SKM-1 treated with dmso at 0.1 percent for 144 hours (cell line): ENCODE data around the gene FBXO41.
"Not testable (repeated sequence)": the region's sequence is repeated elsewhere in the genome, so short reads cannot be mapped to it uniquely, and the experiment has no call there.

Source experiments
- DNase-seq: peaks from one replicate; lab custom pipeline; 2025; ENCODE audit not compliant: unreplicated experiment; lab: John Stamatoyannopoulos, UW

FBXO41 gene

DNA sequence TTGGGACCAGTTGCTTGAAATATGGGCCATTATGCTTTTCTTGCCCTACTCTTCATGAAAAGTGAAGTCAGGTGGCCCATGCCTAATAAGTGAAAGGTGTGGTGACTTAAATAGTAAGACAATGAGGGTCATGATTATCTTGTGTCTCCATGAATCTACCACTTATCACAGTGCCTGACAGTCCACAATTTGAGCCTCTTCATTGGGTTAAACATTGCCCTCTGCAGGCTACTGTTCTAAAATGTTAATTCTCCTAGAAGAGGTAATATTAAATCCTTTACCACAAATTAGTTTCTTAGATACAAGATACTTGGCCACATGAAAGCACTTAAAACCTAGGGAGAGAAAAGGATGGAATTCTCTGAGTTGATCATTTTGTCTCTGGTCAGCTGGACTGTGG, 5.0 kb upstream of the FBXO41 start:
- no peak for DNase-seq

DNA sequence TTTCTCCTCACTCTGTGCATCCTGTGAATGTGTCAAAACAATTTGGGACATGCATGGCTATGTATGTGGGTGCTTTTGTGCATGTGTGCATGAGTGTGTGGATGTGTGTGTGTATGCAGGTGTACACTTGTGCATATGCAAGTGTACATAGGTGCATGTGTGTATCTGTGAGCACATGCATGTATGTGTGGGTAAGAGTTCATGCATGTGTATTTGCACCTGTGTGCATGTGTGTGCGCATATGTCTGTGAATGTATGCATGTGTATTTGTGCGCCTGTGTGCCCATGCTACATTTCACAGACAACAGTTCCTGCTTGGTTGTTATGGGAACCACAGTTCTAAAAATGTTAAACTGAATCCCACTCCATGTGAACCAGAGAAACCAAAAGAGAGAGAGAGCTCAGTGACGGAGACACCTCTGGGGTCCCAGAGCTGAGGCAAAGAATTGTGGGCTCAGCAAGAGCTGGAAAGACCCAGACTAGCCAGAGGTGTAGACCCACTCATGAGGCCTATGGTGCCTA, 1.9 kb upstream of the FBXO41 start:
- no peak for DNase-seq

DNA sequence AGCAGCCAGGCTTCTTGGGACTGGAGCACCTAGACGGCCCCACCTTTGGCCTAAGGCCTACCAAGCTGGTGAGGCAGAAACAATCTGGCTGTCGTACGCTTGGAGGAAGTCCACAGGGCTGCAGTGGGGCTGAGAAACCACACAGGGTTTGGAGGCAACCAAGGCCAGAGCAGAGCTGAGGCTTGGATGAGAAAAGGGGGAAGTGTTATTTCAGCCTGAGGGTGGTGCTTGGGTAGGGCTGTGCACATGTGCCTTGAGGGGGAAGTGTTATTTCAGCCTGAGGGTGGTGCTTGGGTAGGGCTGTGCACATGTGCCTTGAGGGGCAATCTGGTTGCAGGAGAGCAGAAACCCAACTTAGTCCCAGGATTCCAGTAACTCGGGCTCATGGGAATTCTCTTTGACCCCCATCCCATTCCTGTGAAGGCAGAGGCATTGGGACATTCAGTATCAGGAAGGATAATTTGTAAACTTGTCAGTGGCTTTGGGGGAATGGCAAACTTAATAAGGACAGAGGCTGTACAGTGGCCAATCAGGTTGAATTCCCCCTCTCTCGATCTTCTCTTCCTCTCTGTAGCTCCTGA, 971 bp upstream of the FBXO41 start:
- peak; percentile 93 for DNase-seq

DNA sequence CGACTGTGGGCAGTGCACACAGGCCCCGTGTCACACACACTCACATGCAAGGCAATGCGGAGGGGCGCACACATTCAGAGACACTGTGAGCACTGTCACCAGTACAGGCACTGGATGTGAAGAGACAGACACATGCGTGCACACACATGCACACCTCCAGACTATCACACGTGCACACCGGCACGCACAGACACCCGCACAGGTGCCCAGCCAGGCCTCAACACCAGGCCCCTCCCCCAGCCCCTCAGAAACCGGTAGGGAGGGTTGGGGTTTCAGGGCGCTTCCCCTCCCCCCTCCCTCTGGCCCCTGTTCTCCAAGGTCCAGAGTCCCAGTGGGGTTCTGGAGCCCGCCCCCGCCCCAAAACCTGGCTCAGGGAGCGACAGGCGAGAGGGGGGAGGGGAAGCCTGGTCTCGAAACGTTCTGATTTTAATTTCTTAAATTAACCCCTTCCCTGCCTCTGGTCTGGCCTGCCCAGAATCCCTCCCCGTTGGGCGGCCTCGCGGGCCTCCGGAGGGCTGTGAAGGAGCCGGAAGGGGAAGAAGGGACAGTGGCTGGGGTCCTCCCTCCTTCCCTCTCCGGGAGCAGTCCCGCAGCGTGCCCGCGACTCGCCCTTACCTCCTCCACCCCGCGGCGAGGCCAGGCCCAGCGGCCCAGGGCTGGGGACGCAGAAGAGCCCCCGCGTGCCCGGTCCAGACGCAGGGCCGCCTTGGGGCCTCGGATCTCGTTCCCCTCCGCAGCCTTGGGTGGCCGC, 558 bp downstream of the FBXO41 start:
- peak; percentile 26 for DNase-seq

DNA sequence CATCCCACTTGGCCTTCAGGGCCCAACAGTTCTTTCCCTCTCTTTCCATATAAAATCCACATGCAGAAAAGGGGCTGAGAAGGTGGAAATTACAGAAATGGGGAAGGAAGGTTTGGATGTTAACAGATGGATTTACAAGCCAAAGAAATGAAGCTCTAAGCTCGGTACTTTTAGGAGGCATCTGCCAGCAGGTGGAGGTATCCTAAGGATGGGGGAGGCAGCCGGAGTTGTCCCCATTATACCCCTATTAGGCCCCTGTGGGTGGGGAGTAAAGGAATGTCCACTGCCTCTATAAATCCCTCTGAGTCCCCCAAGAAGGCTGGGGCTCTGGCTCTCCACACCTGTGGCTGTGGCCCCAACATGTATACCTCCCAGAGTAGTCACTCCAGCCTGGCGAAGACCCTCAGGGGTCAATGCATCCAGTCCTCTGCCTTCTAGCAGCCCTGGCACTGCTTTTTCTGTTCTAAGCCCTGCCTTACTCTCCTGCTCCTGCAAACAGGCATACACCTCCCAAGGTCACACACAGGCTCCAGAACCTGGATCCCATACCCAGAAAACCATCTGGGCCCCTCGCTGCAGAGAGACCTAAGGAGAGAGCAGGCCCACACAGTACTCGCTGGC, 1.2 kb downstream of the FBXO41 start:
- no peak for DNase-seq

DNA sequence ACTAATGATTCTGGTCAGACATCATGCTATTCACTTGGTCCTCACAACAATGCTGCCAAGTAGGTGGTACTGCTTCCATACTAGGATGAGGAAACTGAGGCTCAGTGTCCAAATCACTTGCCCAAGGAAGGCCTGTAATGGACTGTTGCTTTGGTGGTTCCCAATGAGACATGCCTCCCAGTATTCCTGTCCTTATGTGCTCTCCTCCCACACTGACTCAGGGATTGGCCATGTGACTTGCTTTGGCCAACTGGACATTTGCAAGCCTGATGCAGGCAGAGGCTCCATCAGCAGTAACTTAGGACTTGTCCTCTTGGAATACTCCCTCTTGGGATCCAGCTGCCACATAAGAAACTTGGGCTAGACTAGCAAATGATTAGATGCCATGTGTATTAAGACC, 3.0 kb downstream of the FBXO41 start:
- no peak for DNase-seq

DNA sequence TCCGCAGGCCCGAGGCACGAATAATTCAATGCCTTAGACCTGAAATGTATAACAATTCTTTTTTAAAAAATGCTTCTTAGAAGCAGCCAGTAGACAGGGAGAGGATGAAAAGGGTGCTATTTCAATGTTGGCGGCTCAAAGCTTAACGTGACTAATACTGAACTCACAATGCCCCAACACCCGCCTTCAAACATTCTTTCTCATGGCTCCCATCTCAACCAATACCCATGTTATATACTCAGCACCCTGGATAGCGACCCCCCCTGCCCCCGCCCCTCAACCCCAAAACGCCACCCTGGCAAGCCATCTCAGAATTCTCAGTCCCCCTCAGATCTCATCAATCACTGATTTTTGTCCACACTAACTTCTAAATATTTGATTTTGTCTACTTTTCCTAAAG, 4.4 kb downstream of the FBXO41 start:
- DNase-seq = no peak

DNA sequence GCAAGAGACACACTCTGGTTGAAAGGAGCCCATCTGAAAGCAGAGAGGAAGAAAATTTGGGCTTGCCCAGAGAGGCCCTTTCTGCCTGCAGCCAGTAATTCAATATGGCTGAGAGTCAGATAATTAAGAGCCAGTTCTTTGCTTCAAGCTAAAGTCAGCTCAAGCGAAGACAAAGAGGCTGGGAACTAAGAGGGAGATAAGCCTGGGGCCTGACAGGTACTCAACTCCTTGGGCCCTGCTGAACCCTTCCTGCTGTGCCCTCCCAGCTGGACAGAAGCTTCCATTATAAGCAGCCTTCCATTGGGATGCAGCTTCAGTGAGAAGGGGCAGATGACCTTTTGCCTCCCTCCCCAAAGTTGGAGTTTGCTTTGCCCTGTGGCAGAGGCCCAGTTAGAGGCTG, 12.0 kb downstream of the FBXO41 start:
- no peak for DNase-seq

DNA sequence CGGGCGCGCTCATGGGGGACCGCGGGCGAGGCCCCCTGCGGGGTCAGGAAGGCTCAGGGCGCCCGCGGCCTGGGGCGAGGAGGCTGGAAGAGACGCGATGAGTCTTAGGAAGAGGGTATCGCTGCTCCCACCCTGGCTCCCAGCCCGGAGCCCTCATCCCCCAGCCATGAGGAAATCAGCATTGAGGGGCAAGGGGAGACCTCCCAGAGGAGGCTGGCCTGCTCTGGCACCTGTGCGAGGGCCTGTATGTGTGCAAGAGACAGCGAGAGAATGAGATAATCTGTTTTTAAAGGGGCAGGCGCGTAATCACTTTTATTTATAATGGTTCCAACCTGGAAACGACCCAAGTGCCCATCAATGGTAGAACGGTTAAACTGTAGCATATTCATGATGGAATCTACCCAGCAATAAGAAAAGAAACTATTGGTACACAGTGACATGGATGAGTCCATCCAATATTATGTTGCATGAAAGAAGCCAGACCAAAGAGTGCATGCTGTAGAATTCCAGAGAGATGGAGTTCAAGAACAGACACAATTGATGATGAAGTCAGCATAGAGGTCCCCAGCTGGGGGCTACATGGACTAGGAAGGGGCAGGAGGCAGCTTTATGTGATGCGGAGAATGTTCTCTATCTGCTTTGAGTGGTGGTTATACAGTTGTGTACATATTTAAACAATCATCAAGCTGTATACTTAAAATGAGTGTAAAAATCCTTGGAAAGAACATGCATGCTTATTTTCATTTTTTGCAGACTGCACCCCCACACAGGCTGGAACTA, 14.4 kb downstream of the FBXO41 start:
- no peak for DNase-seq

DNA sequence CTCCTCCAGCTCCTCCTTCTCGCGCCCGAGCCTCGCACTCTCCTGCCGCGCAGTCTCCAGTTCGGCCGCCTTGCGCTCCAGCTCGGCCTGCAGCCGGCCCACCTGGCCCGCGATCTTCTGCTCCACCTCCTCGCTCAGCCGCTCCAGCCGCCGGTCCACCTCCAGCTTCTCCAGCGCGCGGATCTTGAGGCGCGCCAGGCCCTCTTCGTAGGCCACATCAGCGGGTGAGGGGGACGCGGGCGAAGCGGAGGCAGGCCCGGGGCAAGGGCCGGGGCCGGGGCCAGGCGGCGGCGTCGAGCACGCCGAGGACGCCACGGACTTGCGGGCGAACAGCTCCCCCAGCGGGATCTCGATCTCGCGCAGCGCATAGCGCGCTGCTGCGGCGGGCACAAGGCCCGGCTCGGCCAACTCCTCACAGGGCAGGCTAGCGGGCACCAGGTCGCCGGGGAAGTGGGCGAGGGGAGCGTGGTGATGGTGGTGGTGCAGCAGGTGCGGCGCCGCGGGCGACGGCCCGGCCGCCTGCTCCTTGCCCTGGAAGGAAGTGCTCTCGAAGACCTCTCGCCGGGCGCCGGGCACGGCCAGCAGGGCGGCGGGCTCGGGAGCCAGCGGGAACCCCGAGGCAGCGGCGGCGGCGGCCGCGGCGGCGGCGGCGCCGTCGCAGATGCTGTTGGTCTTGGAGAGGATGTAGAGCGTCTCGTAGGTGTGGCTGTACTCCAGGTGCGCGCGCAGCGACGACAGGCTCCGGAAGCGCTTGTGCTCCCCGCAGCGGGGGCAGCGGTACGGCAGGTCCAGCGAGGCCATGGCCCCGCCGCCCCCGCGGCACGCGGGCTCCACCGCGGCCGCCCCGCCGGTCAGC, 15.2 kb downstream of the FBXO41 start:
- DNase-seq = no peak

DNA sequence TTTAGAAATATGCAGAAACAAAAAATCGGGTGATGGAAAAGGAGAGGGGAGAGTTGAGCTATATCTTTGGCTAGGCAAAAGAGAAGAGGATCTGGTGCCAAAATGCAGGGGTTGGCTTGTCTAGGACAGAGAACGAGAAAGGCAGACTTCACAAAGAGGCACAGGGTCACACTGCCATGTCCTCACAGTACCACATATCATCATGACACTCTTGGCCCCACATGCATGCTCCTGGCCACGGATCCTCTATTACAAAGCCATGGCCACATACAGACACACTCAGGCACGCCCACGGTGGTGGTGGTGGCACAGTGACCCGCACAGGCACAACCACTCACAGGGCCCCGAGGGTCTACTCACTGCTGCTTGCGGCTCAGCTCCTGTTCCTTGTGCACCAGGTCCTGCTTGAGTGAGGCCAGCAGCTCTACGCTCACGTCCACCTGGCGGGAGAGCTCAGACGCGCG, 15.9 kb downstream of the FBXO41 start:
- no peak for DNase-seq

DNA sequence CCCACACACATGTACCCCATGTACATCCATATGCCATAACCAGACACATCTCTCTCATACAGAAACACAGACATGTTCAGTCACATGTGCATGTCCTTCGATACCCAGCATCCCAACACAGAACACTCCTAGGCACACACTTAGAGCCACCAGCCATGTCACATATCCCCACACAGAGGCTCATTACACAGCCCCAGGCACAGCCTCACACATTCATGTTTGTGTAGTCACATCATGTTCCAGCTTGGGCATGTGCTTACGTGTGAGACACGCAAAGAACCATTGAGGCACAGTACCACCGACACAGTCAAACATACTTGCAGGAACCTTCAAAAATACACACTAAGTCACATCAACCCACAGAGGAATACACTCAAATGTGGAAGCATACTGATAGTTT, 17.3 kb downstream of the FBXO41 start:
- DNase-seq = no peak

DNA sequence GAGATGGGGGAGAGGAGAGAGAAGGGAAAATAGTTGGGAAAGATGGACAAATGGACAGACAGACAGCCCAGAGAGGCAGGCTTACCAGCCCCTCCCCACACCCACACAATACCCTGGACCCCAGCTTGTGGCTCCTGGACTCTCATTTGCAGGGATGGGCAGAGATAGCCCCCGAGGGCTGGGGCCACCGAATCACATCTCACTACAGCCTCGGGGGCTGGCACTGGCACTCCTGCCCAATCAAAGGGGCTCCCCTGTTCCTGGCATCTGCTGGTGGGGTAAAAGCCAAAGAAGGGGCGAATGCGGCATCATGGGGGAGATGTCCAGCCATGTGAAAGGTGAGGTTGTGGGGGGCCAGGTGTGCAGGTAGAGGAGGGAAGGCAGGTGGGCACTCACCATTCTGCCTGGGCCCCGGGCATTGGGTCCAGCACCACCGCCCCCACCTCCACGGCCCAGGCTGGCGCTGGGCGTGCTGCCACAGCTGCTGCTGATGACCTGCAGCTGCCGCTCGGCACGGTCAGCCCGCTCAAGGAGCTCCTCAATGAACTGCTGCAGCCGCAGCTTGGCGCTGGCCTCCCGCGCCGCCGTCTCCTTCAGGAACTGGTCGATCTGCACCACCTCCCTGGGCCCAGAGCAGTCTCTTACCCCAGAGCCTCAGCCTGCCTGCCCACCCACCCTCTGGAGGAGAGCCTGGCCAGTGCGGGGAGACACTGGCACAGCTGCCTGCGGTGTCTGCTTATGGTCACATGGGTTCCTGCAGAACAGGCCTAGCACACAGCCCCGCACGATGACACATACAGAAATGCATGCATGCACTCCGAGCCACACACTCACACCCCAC, 18.0 kb downstream of the FBXO41 start:
- no peak for DNase-seq

DNA sequence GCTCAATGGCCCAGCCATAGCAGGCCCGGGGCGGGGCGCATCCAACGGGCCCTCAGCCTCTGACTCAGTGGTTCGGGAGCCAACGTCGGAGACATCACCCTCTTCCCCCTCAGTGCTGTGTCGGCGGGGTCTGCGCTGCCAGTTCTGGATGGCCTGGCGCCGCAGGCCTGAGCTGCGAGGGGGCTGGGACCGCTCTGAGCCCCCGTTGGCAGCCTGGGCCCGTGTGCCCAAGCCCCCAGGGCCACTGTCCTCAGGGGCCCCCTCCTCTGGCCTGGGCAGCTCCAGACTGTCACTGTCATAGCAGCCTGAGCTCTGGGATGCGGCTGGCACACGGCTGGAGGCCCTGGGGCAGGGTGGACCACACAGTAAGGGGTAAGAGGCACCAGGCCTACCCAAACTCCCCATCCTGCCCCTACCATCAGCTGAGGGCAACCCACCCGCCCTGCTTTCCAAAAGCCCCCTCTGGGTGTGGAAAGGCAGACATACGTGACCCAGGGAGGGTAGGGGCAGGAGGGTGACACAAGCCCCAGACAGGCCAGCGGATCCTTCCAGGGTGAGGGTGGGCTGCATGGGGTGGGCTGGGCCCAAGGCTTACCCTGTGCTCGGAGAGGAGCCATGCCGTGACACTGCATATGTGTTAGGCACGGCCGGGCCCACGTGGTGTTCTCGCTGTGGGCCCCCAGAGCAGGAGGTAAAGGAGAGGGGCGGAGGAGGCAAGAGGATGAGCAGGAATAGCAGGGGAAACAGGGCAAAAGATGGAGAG, 18.8 kb downstream of the FBXO41 start:
- DNase-seq = no peak

DNA sequence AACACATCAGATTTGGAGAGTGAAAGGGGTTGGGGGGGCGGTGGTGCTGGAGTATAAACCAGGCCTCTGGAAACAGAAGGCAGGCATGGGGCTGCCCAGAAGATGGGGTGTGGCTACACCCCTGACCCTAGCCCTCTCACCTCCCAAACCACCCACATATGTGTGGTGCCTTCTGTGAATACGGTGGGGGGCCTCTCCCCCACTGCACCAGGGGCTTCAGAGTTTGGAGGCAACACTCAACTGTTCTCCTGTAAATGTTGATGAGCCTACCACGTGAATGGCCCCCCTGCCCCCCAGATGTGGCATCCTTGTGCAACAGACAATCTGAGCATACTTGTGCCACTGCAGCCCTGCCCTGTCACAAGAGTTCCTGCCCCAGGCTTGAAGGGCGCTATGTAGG, 19.5 kb downstream of the FBXO41 start:
- DNase-seq = no peak

DNA sequence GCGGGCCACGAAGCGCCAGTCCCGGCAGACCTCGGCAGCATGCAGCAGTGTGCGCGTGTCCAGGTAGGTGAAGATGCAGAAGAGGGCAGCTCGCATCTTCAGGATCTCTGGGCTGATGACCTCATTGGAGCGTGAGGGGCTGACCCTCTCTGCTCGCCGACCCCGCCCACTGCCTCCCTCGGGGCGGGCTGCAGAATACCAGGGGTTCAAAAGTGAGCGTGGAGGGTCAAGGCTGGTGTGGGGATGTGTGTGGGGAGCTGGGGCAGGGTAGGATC, 20.0 kb downstream of the FBXO41 start:
- DNase-seq = no peak

DNA sequence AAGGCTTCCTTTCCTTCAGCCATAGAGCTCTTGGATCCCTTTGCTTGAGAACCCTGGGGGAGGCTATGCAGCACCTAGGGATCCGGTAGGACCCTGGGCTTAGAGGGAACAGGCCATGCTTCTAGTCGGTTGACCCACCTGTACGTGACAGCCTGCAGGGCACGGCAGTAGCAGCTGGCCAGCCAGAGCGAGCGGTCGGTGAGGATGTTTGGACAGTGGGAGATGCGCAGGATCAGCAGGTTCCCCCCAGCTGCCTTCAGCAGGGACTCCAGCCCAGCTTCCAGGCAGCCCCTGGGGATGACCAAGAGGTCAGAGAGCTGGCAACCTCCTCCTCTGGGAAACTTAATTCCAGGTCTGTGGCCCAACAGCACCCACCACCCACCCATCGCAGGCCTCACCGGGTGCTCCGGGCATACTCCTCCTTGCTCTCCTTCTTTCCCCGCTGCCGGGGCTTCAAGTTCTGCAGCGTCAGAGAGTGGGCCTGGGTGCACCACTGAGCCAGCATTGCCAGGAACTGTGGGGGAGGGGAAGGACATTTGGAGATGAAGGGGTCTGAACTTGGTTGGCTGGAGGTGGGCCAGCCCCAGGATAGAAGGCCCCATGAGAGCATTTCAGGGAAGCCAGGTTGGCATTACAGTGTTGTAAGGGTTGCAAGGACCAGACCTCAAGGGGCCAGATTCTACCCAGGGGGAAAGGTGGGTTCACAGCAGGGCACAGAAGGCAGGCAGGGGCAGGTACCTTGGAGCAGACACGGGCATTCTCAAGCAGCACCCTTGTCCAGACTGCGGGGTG, 20.5 kb downstream of the FBXO41 start:
- DNase-seq = no peak

DNA sequence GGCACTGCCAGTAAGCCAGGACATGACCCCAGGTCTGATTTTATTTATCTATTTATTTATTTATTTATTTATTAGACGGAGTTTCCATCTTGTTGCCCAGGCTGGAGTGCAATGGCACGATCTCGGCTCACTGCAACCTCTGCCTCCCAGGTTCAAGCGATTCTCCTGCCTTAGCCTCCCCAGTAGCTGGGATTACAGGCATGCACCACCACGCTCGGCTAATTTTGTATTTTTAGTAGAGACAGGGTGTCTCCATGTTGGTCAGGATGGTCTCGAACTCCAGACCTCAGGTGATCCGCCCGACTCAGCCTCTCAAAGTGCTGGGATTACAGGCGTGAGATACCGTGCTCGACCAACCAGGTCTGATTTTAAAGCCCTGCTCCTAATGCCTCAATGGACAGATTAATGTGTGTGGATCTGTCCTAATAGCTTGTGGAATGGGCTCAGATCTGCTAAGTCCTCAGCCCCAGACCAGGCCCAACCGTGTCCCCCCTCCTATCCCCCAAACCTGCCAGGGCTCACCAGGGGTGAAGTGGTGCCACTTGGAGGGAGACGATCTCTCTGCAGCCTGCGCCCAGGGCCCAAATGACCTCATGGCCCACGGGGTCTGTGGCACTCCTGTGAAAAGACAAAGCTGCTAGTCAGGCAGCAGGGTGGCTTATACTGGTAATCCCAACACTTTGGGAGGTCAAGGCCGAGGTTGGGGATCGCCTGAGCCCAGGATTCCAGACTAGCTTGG, 21.4 kb downstream of the FBXO41 start:
- DNase-seq = not testable (repeated sequence)
